Small intestine (tissue), 7 donors: ENCODE results near the gene TOGARAM1. TPM values are rescaled to one million over a fixed set of nuclear protein-coding genes. Genes with fewer than 3 reads are reported as not detected.

Experiments
- DNase-seq, 2 donors: peaks; one replicate each; pipeline versions ENCODE4 v3.0.0 to v3.0.0-alpha.2; 2013
- FAIRE-seq: peaks from 2 replicates; lab custom pipeline; 2012; peaks lifted over from hg19 to GRCh38; lab: Jason Lieb, UNC
- H3K27ac ChIP-seq, 3 donors: one replicate each; pipeline ENCODE4 v1.5.1; 2013; ENCODE audit warnings: low read length in 2 of 3, mild to moderate bottlenecking in 2 of 3, control low read depth in 1 of 3, inconsistent platforms in 1 of 3, low read depth in 1 of 3, moderate library complexity in 1 of 3
- H3K27me3 ChIP-seq, 3 donors: one replicate each; pipeline ENCODE4 v1.6.1; 2013; ENCODE audit warnings: low read length in 3 of 3, inconsistent platforms in 1 of 3; ENCODE audit not compliant: control insufficient read depth in 3 of 3, insufficient read depth in 3 of 3
- H3K36me3 ChIP-seq, 3 donors: one replicate each; pipeline ENCODE4 v1.6.1; 2013; ENCODE audit warnings: low read length in 3 of 3, inconsistent platforms in 1 of 3, low read depth in 1 of 3, mild to moderate bottlenecking in 1 of 3, moderate library complexity in 1 of 3; ENCODE audit not compliant: control insufficient read depth in 3 of 3, insufficient read depth in 2 of 3
- H3K4me1 ChIP-seq, 3 donors: one replicate each; pipeline ENCODE4 v1.6.1; 2013; ENCODE audit warnings: low read length in 2 of 3, inconsistent platforms in 1 of 3, low read depth in 1 of 3, mild to moderate bottlenecking in 1 of 3, moderate library complexity in 1 of 3; ENCODE audit not compliant: control insufficient read depth in 3 of 3, insufficient read depth in 2 of 3
- H3K4me3 ChIP-seq, 3 donors: one replicate each; pipeline ENCODE4 v1.5.1; 2013; ENCODE audit warnings: low read length in 3 of 3, control low read depth in 1 of 3, inconsistent platforms in 1 of 3, low read depth in 1 of 3, mild to moderate bottlenecking in 1 of 3, moderate library complexity in 1 of 3
- H3K9me3 ChIP-seq, 2 donors: one replicate each; pipeline ENCODE4 v1.6.1; 2013; ENCODE audit warnings: low read depth in 1 of 2, low read length in 1 of 2; ENCODE audit not compliant: control insufficient read depth in 2 of 2, insufficient read depth in 1 of 2
- WGBS, 3 donors: extraction: QIAGEN DNeasy Blood & Tissue Kit; methylation state at CpG; one replicate each; pipeline ENCODE4 v1.1.7; 2013; 5-methylcytosine and 5-hydroxymethylcytosine counted together
- polyA plus RNA-seq, 4 donors: library from polyadenylated mRNA; stranded (reverse) in 3 of 4; unstranded in 1 of 4; fragments of 200-250 nt in 3 of 4; fragments of 120-200 nt in 1 of 4; gene quantifications; one replicate each; pipeline versions ENCODE4 v1.2.1 to v1.2.3, GENCODE V29; 2013
- donor health status: healthy with polysubstance abuse.
- donor health status: control.
- donor health status: control.
- donor health status: Bipolar disorder and iron deficiency.
- donor health status: healthy.

TOGARAM1 gene
- polyA plus RNA-seq, 4 donors = 2.4 to 22.1 (median 7.9) TPM

GRCh38 chr14:44942436-44942835 is 19.6 kb upstream of the TOGARAM1 start:
- 92 to 100% (median 100%) methylated on average over 1 of the region's 1 CpG for WGBS, 3 donors
- H3K27me3 ChIP-seq = no peaks in the 10 kb centered on the region
- H3K4me3 ChIP-seq = no peak overlapping the region
- DNase-seq = no peak
- peaks cover 0 to 19% of the 10 kb centered on the region in 2 donors for H3K9me3 ChIP-seq
- H3K4me1 ChIP-seq = no peaks in the 10 kb centered on the region
- no peak overlapping the region for H3K27ac ChIP-seq
- H3K36me3 ChIP-seq = peaks cover 0 to 13% (median 12%) of the 10 kb centered on the region in 3 donors
- no peak for FAIRE-seq

GRCh38 chr14:44944107-44944506 is 17.9 kb upstream of the TOGARAM1 start:
- FAIRE-seq (no peak), DNase-seq (no peak)
- no peaks in the 10 kb centered on the region for H3K27me3 ChIP-seq
- peaks cover 0 to 4% of the 10 kb centered on the region in 2 donors for H3K9me3 ChIP-seq
- peaks cover 0 to 9% (median 7%) of the 10 kb centered on the region in 3 donors for H3K36me3 ChIP-seq
- no peaks in the 10 kb centered on the region for H3K4me1 ChIP-seq
- no peak overlapping the region for H3K27ac ChIP-seq
- no peak overlapping the region for H3K4me3 ChIP-seq

- no peak overlapping the region for H3K4me3 ChIP-seq
- no peak overlapping the region for H3K27ac ChIP-seq
- no peaks in the 10 kb centered on the region for H3K4me1 ChIP-seq
- H3K9me3 ChIP-seq = peaks cover 0 to 4% of the 10 kb centered on the region in 2 donors
- H3K27me3 ChIP-seq = no peaks in the 10 kb centered on the region
- peaks cover 0 to 7% (median 7%) of the 10 kb centered on the region in 3 donors for H3K36me3 ChIP-seq
- FAIRE-seq (no peak), DNase-seq (no peak)
- 78 to 95% (median 92%) methylated on average over 4 of the region's 4 CpGs for whole genome bisulfite sequencing, 3 donors
These were observed 16.7 kb upstream of the TOGARAM1 start for GRCh38 chr14:44945264-44945663.

GRCh38 chr14:44951051-44951450 is 10.9 kb upstream of the TOGARAM1 start:
- FAIRE-seq (no peak), DNase-seq (peak; percentile 19 to 40)
- H3K4me3 ChIP-seq = no peak overlapping the region
- H3K36me3 ChIP-seq = peaks cover 0 to 8% (median 2%) of the 10 kb centered on the region in 3 donors
- 76 to 91% (median 86%) methylated on average over 2 of the region's 2 CpGs for WGBS, 3 donors
- H3K9me3 ChIP-seq = peaks cover 0 to 4% of the 10 kb centered on the region in 2 donors
- no peaks in the 10 kb centered on the region for H3K4me1 ChIP-seq
- no peaks in the 10 kb centered on the region for H3K27me3 ChIP-seq
- H3K27ac ChIP-seq = no peak overlapping the region

- no peak overlapping the region for H3K27ac ChIP-seq
- no peak for DNase-seq
- no peaks in the 10 kb centered on the region for H3K4me1 ChIP-seq
- H3K36me3 ChIP-seq = peaks cover 0 to 8% (median 2%) of the 10 kb centered on the region in 3 donors
- H3K4me3 ChIP-seq = no peak overlapping the region
- WGBS, 3 donors = 90 to 96% (median 94%) methylated on average over 4 of the region's 4 CpGs
- no peaks in the 10 kb centered on the region for H3K9me3 ChIP-seq
- FAIRE-seq = peak; percentile 19
- H3K27me3 ChIP-seq = no peaks in the 10 kb centered on the region
These were observed 9.4 kb upstream of the TOGARAM1 start for GRCh38 chr14:44952391-44953110.

GRCh38 chr14:44954750-44955149 is 7.2 kb upstream of the TOGARAM1 start:
- no peak overlapping the region for H3K27ac ChIP-seq
- no peaks in the 10 kb centered on the region for H3K9me3 ChIP-seq
- H3K27me3 ChIP-seq = no peaks in the 10 kb centered on the region
- no peak overlapping the region for H3K4me3 ChIP-seq
- 75 to 89% (median 77%) methylated on average over 3 of the region's 3 CpGs for WGBS, 3 donors
- DNase-seq (no peak), FAIRE-seq (peak; percentile 26)
- H3K4me1 ChIP-seq = peaks cover 0 to 2% (median 0%) of the 10 kb centered on the region in 3 donors
- peaks cover 0 to 8% (median 2%) of the 10 kb centered on the region in 3 donors for H3K36me3 ChIP-seq

GRCh38 chr14:44955528-44955927 is 6.5 kb upstream of the TOGARAM1 start:
- Histone ChIP-seq H3K27me3 (no peaks in the 10 kb centered on the region), H3K36me3 (peaks cover 0 to 8% (median 2%) of the 10 kb centered on the region in 3 donors), H3K27ac (no peak overlapping the region), H3K4me1 (peaks cover 0 to 4% (median 2%) of the 10 kb centered on the region in 3 donors), H3K9me3 (no peaks in the 10 kb centered on the region), H3K4me3 (no peak overlapping the region)
- DNase-seq (no peak), FAIRE-seq (no peak)
- 68 to 76% (median 69%) methylated on average over 3 of the region's 3 CpGs for WGBS, 3 donors

GRCh38 chr14:44956866-44957265 is 5.1 kb upstream of the TOGARAM1 start:
- Histone ChIP-seq H3K27ac (no peak overlapping the region), H3K36me3 (peaks cover 0 to 6% (median 2%) of the 10 kb centered on the region in 3 donors), H3K27me3 (no peaks in the 10 kb centered on the region), H3K9me3 (no peaks in the 10 kb centered on the region), H3K4me3 (no peak overlapping the region), H3K4me1 (peaks cover 0 to 4% (median 2%) of the 10 kb centered on the region in 3 donors)
- WGBS, 3 donors = 95 to 99% (median 98%) methylated on average over 3 of the region's 3 CpGs
- FAIRE-seq = no peak
- no peak for DNase-seq
